ENCODE results near the gene DZIP1.

GRCh38 chr13:95677564-95678266, 33.2 kb upstream of the DZIP1 start:
- TF ChIP-seq EZH2phosphoT487 (IDR thresholded peaks at IDR 0.05; ENCODE audit: low read depth): no peak
- TF ChIP-seq, protein P1, sequence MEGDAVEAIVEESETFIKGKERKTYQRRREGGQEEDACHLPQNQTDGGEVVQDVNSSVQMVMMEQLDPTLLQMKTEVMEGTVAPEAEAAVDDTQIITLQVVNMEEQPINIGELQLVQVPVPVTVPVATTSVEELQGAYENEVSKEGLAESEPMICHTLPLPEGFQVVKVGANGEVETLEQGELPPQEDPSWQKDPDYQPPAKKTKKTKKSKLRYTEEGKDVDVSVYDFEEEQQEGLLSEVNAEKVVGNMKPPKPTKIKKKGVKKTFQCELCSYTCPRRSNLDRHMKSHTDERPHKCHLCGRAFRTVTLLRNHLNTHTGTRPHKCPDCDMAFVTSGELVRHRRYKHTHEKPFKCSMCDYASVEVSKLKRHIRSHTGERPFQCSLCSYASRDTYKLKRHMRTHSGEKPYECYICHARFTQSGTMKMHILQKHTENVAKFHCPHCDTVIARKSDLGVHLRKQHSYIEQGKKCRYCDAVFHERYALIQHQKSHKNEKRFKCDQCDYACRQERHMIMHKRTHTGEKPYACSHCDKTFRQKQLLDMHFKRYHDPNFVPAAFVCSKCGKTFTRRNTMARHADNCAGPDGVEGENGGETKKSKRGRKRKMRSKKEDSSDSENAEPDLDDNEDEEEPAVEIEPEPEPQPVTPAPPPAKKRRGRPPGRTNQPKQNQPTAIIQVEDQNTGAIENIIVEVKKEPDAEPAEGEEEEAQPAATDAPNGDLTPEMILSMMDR (IDR thresholded peaks at IDR 0.05; ENCODE audit: low read depth, low read length): no peak
